HCT116 (cell line): ENCODE results near the gene PAPPA2.

Source experiments
- ATF3 ChIP-seq: IDR thresholded peaks from 2 replicates; pipeline ENCODE4 v1.6.1; 2012
- CEBPB ChIP-seq: IDR thresholded peaks from 2 replicates; pipeline ENCODE4 v1.6.1; 2012; ENCODE audit warnings: low read depth
- CTCF ChIP-seq, 3 experiments: fragments of 200-600 bp in 1 of 3; sonication (generic) in 1 of 3; IDR thresholded peaks in 2 of 3; conservative IDR thresholded peaks in 1 of 3; 2 replicates each; pipeline ENCODE4 v1.5.1; 2012 to 2017; ENCODE audit warnings: low read depth in 2 of 3, low read length in 2 of 3, antibody characterized with exemption in 1 of 3, borderline replicate concordance in 1 of 3, control low read depth in 1 of 3, mild to moderate bottlenecking in 1 of 3, mixed read lengths in 1 of 3, mixed run types in 1 of 3, moderate library complexity in 1 of 3; ENCODE audit not compliant: insufficient read depth in 1 of 3
- ELF1 ChIP-seq: IDR thresholded peaks from 2 replicates; pipeline ENCODE4 v1.6.1; 2012; ENCODE audit warnings: low read depth, borderline replicate concordance
- EZH2 ChIP-seq: fragments of 200-600 bp; sonication (generic); IDR thresholded peaks from 2 replicates; pipeline ENCODE4 v1.6.1; 2017; ENCODE audit warnings: antibody characterized with exemption, mixed run types
- EZH2phosphoT487 ChIP-seq: fragments of 200-600 bp; IDR thresholded peaks from 2 replicates; pipeline ENCODE4 v1.6.1; 2018; ENCODE audit warnings: antibody characterized with exemption, borderline replicate concordance
- MAX ChIP-seq: IDR thresholded peaks from 2 replicates; pipeline ENCODE4 v1.6.1; 2012
- POLR2A ChIP-seq: IDR thresholded peaks from 2 replicates; pipeline ENCODE4 v1.7.0; 2011; ENCODE audit warnings: borderline replicate concordance; ENCODE audit not compliant: insufficient read depth, insufficient read length; ENCODE audit errors: extremely low read depth
- POLR2AphosphoS5 ChIP-seq: IDR thresholded peaks from 2 replicates; pipeline ENCODE4 v1.6.1; 2011; ENCODE audit warnings: mild to moderate bottlenecking, low read depth, low read length, moderate library complexity
- RAD21 ChIP-seq: IDR thresholded peaks from 2 replicates; pipeline ENCODE4 v1.6.1; 2012; ENCODE audit warnings: low read depth, mild to moderate bottlenecking
- SP1 ChIP-seq: IDR thresholded peaks from 2 replicates; pipeline ENCODE4 v1.6.1; 2012; ENCODE audit warnings: low read depth
- SRF ChIP-seq: IDR thresholded peaks from 2 replicates; pipeline ENCODE4 v1.6.1; 2012; ENCODE audit warnings: low read depth
- YY1 ChIP-seq: IDR thresholded peaks from 2 replicates; pipeline ENCODE4 v1.6.1; 2011; ENCODE audit warnings: low read length, low read depth, moderate library complexity, mild to moderate bottlenecking; ENCODE audit not compliant: insufficient replicate concordance; ENCODE audit errors: extremely low read depth

- TF ChIP-seq CTCF (IDR thresholded peaks at IDR 0.05 in 2 of 3, conservative IDR thresholded peaks at IDR 0.05 in 1 of 3; ENCODE audit: borderline replicate concordance in 1 of 3, insufficient read depth in 1 of 3, low read depth in 2 of 3, low read length in 2 of 3), result no peak
- TF ChIP-seq POLR2AphosphoS5, result no peak
- TF ChIP-seq YY1, result no peak
- no peak for TF ChIP-seq CEBPB
- TF ChIP-seq ELF1, result no peak
- TF ChIP-seq RAD21, result no peak
- no peak for TF ChIP-seq SP1
- TF ChIP-seq SRF, result no peak
- no peak for TF ChIP-seq MAX
- no peak for TF ChIP-seq POLR2A
- TF ChIP-seq EZH2, result no peak
- TF ChIP-seq EZH2phosphoT487, result no peak
- no peak for TF ChIP-seq ATF3
These were observed 378.3 kb downstream of the PAPPA2 start for GRCh38 chr1:176841238-176841637.
